MCF 10A (cell line): ENCODE data around the gene TFG. TPM values are rescaled to one million over a fixed set of nuclear protein-coding genes. Genes with fewer than 3 reads are reported as not detected.

Experiments used
- BruUV-seq: library from RNA; stranded (reverse); fragments of 400-500 nt; replicated peaks from 2 replicates; lab custom pipeline; 2021; lab: Mats Ljungman, UMichigan
- CTCF ChIA-PET: fragments of 300-600 bp; sonication (Branson Sonifier 250); formaldehyde crosslinking; extraction: SDS; loops from one replicate; lab custom pipeline; 2021; ENCODE audit warnings: antibody characterized with exemption, inconsistent platforms; lab: Yijun Ruan, JAX
- POLR2A ChIA-PET: fragments of 300-600, 350-650 bp; sonication (Branson Sonifier 250); formaldehyde crosslinking; extraction: SDS; loops from one replicate; lab custom pipeline; 2020; ENCODE audit warnings: antibody characterized with exemption, inconsistent platforms; lab: Yijun Ruan, JAX
- DNase-seq: peaks from one replicate; pipeline ENCODE4 v3.0.0-alpha.2; 2018; ENCODE audit not compliant: unreplicated experiment
- H3K27ac Mint-ChIP-seq: one replicate; pipeline ENCODE4 v1.8.0; 2022; ENCODE audit warnings: mild to moderate bottlenecking, low read depth, mixed read lengths; ENCODE audit not compliant: unreplicated experiment
- H3K27me3 Mint-ChIP-seq: one replicate; pipeline ENCODE4 v1.8.0; 2022; ENCODE audit warnings: mixed read lengths; ENCODE audit not compliant: insufficient read depth, unreplicated experiment
- H3K36me3 Mint-ChIP-seq: one replicate; pipeline ENCODE4 v1.8.0; 2022; ENCODE audit warnings: mild to moderate bottlenecking, moderate library complexity, mixed read lengths; ENCODE audit not compliant: insufficient read depth, unreplicated experiment
- H3K4me1 Mint-ChIP-seq: one replicate; pipeline ENCODE4 v1.8.0; 2022; ENCODE audit warnings: mixed read lengths; ENCODE audit not compliant: insufficient read depth, unreplicated experiment
- H3K4me3 Mint-ChIP-seq: one replicate; pipeline ENCODE4 v1.8.0; 2022; ENCODE audit warnings: mild to moderate bottlenecking, moderate library complexity, mixed read lengths; ENCODE audit not compliant: unreplicated experiment
- H3K9me3 Mint-ChIP-seq: one replicate; pipeline ENCODE4 v1.8.0; 2022; ENCODE audit warnings: mixed read lengths; ENCODE audit not compliant: unreplicated experiment
- intact Hi-C: fragments of 100-400 bp; cut with micrococcal nuclease; formaldehyde crosslinking; loops from 2 replicates; pipeline ENCODE4 v1.14.1; 2022
- total RNA-seq: library from RNA; stranded (reverse); gene quantifications from 2 replicates; pipeline ENCODE4 v1.2.3, GENCODE V29; 2022
- TF ChIP-seq, protein P1 (sequence below): fragments of 200-600 bp; IDR thresholded peaks from one replicate; pipeline ENCODE4 v1.8.0; 2022; ENCODE audit warnings: antibody characterized with exemption, mild to moderate bottlenecking; ENCODE audit not compliant: unreplicated experiment

Gene TFG
- total RNA-seq, 1 experiment from 2014 or later = 168 TPM

DNA sequence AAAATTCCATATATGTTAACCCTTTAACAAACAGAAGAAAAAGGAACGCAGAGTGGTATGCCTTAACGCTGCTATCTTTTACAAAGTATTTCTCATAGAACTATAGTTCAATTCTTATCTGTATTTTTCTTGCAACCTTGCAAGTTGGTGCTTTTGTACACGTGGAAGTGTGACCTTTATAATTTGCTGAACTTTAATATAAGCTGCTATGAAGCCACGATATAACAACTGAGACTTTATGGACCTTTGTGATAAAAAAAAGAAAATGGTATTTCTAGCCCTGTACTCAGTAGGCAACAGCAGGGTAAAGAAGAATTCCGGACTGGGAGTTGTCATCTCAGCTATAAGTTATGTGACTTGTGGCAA is 6.3 kb upstream of the TFG start:
- TF ChIP-seq, protein P1, sequence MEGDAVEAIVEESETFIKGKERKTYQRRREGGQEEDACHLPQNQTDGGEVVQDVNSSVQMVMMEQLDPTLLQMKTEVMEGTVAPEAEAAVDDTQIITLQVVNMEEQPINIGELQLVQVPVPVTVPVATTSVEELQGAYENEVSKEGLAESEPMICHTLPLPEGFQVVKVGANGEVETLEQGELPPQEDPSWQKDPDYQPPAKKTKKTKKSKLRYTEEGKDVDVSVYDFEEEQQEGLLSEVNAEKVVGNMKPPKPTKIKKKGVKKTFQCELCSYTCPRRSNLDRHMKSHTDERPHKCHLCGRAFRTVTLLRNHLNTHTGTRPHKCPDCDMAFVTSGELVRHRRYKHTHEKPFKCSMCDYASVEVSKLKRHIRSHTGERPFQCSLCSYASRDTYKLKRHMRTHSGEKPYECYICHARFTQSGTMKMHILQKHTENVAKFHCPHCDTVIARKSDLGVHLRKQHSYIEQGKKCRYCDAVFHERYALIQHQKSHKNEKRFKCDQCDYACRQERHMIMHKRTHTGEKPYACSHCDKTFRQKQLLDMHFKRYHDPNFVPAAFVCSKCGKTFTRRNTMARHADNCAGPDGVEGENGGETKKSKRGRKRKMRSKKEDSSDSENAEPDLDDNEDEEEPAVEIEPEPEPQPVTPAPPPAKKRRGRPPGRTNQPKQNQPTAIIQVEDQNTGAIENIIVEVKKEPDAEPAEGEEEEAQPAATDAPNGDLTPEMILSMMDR = no peak
- Mint-ChIP-seq H3K36me3 (no peaks in the 10 kb centered on the region), H3K4me1 (peaks cover 15% of the 10 kb centered on the region), H3K27me3 (no peaks in the 10 kb centered on the region), H3K4me3 (no peak overlapping the region), H3K9me3 (no peaks in the 10 kb centered on the region), H3K27ac (peak overlapping the region; percentile 92)
- POLR2A ChIA-PET = interaction anchor here (1.1 kb wide), 3 partner anchors 8 to 301 kb away, joined by 3 to 6 read pairs (median 3); partner anchors contain the start of genes LNP1 and TOMM70
- CTCF ChIA-PET = interaction anchor here (0.6 to 0.7 kb wide), 3 partner anchors 9 to 102 kb away, joined by 3 read pairs; no protein-coding TSS in a partner anchor
- intact Hi-C loops = no loop called here
- no peak for DNase-seq
- BruUV-seq = no TSS peak

DNA sequence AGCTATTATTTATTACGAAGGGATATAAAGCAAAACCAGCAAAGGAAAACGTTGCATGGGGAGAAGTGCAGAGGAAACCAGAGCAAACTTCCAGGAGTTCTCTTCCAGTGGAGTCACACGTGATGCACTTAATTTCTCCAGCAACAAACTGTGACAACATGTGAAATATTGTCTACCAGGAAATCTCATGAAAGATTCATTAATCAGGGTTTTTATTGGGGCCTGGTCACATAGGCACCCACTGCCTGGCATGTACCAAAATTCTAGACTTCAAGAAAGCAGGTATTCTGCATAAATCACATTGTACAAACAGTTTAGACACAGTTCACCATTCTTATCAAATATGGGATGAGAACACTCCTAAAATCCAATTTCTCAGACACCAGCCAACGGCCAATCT is 5.4 kb upstream of the TFG start:
- ChIA-PET CTCF (no interaction called here), POLR2A (interaction anchor here (0.5 to 1.1 kb wide), 3 partner anchors 37 to 302 kb away, joined by 3 to 4 read pairs (median 3); partner anchors contain the start of genes LNP1 and TOMM70)
- Mint-ChIP-seq H3K27ac (no peak overlapping the region), H3K4me1 (peaks cover 21% of the 10 kb centered on the region), H3K36me3 (no peaks in the 10 kb centered on the region), H3K9me3 (no peaks in the 10 kb centered on the region), H3K27me3 (no peaks in the 10 kb centered on the region), H3K4me3 (no peak overlapping the region)
- BruUV-seq = no TSS peak
- TF ChIP-seq, protein P1 = no peak
- intact Hi-C loops = no loop called here
- DNase-seq = no peak

DNA sequence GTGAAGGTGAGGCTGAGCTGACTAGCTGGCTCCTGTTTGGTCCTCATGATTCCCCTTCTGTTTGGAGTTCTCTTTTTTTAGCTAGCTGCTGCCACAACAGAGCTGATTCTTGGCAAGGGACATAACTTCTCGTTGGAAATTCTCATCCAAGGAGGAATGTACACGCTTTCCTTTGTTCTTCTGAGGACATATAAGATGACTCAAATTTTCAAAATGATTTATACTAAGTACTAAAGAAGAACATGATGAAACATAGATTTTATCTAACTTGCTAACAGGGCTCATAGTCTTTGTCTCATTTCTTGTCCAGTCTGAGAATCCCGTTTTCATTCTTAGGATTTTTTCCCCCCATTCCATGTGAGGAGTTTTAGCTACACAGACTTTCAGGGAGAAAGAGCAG is 2.9 kb upstream of the TFG start:
- BruUV-seq = no TSS peak
- TF ChIP-seq, protein P1 = no peak
- no peak overlapping the region for H3K4me3 Mint-ChIP-seq
- ChIA-PET POLR2A (interaction anchor here (0.5 to 7.9 kb wide), 9 partner anchors 10 to 1032 kb away, joined by 3 to 100 read pairs (median 4); partner anchors contain the start of genes LNP1 and TOMM70), CTCF (interaction anchor here (0.6 to 10.8 kb wide), 7 partner anchors 9 to 669 kb away, joined by 3 to 110 read pairs (median 4); no protein-coding TSS in a partner anchor)
- peaks cover 31% of the 10 kb centered on the region for H3K4me1 Mint-ChIP-seq
- no peaks in the 10 kb centered on the region for H3K9me3 Mint-ChIP-seq
- peak overlapping the region; percentile 21 for H3K27ac Mint-ChIP-seq
- intact Hi-C loops = no loop called here
- H3K27me3 Mint-ChIP-seq = no peaks in the 10 kb centered on the region
- DNase-seq = peak; percentile 14
- H3K36me3 Mint-ChIP-seq = peaks cover 9% of the 10 kb centered on the region

DNA sequence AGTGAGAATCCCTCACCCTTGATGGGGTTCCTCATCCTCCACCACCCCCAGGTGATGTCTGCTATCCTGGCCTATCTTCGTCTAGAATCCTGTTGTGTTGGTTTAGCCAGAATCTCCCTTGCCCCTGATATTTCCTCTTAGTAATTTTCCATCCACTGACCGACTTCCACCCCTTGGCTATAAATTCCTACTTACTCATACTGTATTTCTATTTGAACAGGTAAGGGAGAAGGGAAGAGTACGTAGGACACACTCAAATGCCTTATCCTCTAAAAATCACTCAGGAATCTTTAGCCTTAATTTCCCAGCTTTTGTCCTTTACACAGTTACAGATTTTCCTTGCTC is 678 bp upstream of the TFG start:
- intact Hi-C loops = no loop called here
- Mint-ChIP-seq H3K27ac (peak overlapping the region; percentile 96), H3K4me3 (peak overlapping the region; percentile 89), H3K27me3 (no peaks in the 10 kb centered on the region), H3K4me1 (peaks cover 42% of the 10 kb centered on the region), H3K36me3 (peaks cover 22% of the 10 kb centered on the region), H3K9me3 (no peaks in the 10 kb centered on the region)
- DNase-seq = no peak
- TF ChIP-seq, protein P1 = no peak
- BruUV-seq = TSS peak; percentile 98
- ChIA-PET CTCF (interaction anchor here (0.7 to 10.8 kb wide), 7 partner anchors 26 to 117 kb away, joined by 3 to 110 read pairs (median 5); no protein-coding TSS in a partner anchor), POLR2A (interaction anchor here (0.7 to 7.9 kb wide), 11 partner anchors 9 to 306 kb away, joined by 3 to 100 read pairs (median 5); no protein-coding TSS in a partner anchor)
